GM18907 (cell line): ENCODE results near the gene ANKRD40CL.
"Not testable (repeated sequence)": the region's sequence is repeated elsewhere in the genome, so short reads cannot be mapped to it uniquely, and the experiment has no call there.

Experiments
- ATAC-seq: cut with Tn5 transposase; IDR thresholded peaks from one replicate; pipeline ENCODE4 v1.9.1; 2021; ENCODE audit warnings: mild to moderate bottlenecking, moderate library complexity; ENCODE audit not compliant: unreplicated experiment

Gene ANKRD40CL

DNA sequence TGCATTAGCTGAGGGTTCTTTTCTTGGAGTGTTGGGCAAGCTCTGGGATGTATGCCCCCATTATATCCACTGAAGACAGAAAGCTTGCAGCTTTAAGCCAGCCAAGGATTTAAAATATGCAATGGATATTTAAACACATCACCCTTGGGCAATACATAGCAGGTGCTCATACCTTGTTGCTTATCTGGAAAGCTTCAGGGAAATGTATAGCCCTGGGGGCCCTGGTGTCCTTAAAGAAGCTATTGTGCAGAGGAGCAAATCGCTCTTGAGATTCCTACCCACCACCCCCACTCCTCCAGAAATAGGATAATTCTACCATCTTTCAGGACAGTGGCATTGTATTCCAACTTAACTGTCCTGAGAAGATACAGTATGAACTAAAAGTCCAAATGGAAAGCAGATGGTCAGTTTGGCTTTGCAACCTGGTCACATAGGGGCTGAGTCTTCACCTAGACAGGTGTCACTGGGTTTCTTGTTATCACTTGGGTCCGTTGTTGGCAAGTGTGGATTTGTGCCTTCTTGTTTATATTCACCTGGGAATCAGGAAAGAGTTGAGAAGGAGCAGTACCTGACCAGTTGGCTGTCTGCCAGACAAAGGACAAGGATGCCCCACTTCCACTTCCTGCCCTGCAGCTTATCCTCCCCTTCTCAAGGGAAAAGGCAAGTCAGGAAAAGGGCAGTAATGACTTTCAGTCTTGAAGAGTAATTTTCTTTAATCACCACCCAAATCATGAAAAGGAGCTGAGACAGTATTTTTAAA is 3.4 kb downstream of the ANKRD40CL start:
- no peak for ATAC-seq

DNA sequence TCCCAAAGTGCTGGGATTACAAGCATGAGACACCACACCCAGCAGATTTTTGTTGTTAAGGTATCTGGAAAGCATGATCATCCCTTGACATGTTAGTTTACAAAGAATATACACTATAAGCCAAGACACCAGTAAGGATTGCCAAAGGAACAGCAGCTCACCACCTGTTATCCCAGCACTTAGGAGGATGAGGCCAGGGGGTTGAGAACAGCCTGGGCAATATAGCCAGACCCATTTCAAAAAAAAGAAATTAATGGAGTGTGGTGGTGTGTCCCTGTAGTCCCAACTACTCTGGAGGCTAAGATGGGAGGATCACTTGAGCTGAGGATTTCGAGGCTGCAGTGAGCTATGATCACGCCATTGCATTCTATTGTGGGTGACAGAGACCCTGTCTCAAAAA is 5.1 kb downstream of the ANKRD40CL start:
- no peak for ATAC-seq

DNA sequence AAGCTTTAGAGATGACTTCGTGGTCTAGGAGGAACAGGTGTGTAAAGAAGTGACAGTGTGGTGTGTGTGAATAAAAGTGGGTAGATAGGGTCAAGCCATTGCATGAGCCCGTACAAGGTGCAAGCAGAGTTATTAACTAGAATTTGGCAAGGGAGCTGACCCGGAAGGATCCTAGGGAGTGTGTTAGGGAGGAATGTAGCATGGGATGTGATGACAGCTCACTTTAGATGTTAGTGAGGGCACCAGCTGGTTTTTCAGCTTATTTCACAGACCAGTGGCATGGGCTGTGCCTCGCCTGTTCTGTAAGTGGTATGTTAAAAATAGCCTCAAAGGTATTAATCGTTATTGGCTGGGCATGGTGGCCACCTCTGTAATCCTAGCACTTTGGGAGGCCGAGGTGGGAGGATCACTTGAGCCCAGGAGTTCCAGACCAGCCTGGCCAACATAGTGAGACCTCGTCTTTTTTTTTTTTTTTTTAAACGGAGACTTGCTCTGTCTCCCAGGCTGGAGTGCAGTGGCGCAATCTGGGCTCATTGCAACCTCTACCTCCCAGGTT is 8.3 kb downstream of the ANKRD40CL start:
- ATAC-seq = no peak

DNA sequence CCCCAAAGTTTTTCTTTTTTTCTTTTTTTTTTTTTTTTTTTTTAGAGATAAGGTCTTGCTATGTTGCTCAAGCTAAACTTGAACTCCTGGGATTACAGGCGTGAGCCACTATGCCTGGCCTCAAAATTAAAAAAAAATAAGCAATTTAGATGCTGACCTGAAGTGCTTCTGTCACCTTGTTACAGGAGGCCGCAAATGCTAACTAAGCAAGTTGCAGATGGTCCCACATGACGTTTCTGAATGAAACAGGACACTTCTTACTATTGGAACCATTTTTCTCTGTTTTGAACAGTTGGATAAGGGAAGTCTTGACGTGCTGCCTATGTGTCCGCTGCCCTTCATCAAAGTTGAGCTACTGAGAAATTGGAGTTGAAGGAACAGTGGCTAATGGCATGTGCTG is 8.8 kb downstream of the ANKRD40CL start:
- no peak for ATAC-seq

DNA sequence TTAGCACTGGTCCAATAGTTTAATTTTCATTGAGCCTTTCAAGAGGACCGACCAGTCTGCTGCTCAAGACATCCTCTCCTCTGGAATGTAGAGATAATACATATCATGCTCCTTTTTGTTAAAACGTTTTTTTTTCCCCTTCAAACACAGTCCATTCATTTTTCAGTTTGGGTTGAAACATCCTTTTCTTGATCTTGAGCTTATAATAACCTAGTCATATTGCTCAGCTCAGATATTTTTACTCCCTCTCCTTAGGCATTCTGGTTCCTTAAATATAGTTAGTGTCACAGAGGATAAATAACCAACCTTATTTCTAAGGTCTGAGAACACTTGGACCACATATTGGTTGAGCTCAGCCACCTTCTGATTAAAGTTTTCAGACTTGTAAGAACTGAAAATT is 12.8 kb downstream of the ANKRD40CL start:
- ATAC-seq = no peak

DNA sequence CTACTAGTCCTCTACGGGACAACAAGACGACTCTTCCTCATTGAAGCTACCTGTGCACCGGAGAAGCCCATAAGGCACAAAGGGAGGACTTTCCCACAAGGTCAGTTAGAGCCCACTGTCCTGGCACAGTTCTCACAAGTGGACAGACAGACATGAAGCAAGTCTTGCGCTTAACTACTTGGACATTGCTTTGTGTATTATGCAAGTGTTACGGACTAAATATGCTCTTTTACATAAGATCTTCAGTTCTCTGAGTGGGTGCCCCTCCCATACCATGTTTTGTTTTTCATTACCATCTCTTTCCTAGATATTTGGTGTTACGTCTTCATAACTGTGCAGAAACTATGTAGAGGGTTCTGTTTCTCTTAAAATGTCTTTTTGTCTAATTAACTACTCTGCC is 18.1 kb downstream of the ANKRD40CL start:
- no peak for ATAC-seq

DNA sequence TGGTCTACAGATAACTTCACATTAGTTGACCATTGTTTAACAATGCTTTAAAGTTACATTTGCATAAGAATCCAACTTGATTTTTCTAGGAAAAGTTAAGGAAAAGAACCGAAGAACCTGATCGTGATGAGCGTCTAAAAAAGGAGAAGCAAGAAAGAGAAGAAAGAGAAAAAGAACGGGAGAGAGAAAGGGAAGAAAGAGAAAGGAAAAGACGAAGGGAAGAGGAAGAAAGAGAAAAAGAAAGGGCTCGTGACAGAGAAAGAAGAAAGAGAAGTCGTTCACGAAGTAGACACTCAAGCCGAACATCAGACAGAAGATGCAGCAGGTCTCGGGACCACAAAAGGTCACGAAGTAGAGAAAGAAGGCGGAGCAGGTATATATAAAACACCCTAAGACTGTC is 21.7 kb downstream of the ANKRD40CL start:
- ATAC-seq = no peak

DNA sequence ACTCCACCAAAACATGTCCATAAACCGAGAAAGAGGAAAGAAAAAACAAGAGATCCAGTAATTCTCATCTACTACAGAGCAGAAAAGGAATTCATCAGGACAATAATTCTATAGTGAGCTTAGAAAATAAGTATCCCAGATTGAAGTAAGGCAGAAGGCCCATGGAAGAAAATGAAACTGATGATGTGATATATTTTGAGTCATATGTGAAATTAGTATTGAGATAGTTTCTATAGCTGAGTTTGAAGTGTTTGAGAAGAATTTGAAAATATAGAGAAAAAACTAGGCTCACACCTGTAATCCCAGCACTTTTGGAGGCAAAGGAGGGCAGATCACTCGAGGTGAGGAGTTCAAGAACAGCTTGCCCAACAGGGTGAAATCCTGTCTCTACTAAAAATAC is 28.2 kb downstream of the ANKRD40CL start:
- ATAC-seq = no peak

DNA sequence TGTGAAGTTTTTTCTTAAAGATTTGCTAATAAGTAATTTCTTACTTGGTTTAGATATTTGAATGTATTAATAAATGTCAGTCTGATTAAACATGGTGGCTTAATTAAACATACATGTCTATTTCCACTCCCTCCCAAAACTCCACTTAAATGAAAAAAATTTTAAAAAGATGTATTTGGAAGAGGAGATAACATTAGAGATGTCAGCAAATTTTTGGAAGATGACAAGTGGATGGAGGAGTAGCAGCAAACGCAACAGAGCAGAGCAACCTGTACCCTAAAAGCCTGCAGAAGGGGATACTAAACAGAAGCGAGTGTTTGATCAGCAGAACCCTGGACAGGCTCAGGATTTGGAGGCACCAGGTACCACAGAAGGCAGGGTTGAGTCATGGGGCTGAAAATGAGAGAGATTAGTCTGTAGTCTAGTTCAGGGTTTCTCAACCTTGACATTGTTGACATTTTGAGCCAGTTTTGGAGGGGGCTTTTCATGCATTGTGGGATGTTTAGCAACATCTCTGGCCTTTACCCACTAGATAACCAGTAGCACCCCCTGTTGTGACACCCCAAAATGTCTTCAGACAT is 30.1 kb downstream of the ANKRD40CL start:
- no peak for ATAC-seq

DNA sequence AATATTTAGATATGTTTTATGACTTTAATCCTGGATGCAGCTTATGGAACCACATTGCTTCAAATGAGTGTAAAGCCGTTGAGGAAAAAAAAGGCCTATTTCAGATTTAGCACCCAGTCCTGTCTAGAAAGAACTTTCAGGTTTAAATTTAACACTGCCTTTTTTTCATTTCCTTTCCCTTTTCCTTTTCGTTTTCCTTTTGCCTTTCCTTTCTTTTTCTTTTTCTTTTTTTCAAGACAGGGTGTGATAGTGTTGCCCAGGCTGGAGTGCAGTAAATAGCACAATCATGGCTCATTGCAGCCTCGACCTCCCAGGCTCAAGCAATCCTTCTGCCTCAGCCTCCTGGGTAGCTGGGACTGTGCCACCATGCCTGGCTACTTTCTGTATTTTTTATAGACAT is 32.0 kb downstream of the ANKRD40CL start:
- no peak for ATAC-seq

DNA sequence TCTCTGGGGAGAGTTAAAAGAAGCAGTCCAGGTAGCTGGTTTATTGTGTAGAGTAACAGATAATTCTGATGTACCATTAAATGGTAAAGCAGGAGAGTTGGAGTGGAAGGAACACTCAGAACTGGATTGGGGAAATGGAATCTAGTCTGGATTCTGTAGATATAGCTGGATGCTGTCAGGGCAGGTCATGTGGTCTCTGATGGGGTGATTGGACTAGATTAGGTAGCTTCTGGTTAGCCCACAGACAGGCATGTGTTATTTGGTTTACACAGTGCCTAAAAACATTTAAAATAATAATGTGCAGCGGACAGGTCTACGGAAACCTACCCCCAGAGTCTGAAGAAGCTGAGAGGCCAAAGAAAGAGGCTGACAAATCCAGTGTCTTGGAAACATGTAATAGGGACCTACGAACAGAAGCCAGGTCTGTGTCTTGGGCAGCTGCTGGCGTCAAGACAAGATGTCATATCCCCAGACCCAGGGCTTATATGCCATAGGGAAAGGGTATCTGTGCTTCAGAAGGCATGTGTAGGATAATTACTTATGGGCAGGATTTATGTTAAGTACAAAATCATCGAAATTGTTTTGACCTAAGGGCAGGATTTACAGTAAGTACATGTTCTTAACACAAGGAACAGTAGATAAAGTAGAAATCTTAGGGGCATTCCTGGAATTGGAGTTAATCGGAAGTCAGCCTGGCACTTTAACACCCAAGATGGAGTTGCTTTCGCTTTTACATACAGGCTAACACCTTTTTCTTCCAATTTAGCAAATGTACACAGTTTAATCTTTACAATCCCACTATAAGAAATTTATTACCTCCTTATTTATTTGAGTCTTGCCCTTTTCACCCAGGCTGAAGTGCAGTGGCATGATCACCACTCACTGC is 35.5 kb downstream of the ANKRD40CL start:
- no peak for ATAC-seq

DNA sequence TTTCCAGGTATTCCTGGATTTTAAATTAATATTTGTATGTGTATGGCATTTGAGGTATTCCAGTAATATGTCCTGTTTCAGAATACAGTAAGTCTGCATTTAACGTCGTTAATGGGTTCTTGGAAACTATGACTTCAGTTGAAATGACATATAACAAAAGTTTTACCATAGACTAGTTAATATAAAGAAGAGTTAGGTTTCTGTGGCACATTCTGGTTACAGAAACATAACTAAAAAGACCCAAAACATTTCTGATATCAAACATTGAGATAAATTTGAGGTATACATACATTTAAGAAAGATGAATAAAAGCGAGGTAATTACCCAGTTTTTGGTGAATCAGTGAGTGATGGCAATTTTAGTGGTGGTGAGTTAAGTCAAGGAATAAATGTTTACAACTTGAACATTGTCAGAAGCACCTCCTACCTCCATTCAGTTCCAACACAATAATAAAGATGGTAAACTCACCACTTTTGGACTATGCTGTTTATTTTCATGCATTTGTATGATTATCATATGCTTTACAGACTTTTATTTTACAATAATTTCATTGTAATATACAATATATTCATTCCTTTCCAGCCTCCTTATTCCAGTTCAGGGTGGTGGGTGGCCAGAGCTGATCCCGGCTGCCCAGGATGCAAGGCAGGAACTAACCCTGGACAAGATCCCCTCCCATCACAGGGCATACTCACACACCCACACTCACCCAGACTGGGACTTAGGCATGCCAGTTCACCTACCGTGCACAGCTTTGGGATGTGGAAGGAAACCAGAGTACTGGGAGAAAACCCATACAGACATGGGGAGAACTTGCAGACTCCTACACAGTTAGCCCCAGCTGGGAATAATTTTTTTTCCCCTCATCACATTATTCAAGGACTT is 38.2 kb downstream of the ANKRD40CL start:
- ATAC-seq = no peak

DNA sequence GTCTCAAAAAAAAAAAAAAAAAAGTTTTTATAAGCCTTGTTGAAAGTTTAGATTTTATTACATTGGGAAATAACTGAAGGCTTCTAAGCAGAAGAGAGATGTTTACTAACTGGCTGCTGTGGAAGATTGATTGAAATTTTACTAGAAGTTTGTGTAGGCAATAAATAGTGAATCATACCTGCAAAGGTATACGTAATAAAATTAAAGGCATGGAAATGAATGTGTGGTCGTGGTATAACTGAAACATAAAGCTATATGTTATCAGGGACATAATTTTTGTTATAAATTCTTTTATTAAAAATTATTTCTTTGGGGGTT is 39.2 kb downstream of the ANKRD40CL start:
- no peak for ATAC-seq

DNA sequence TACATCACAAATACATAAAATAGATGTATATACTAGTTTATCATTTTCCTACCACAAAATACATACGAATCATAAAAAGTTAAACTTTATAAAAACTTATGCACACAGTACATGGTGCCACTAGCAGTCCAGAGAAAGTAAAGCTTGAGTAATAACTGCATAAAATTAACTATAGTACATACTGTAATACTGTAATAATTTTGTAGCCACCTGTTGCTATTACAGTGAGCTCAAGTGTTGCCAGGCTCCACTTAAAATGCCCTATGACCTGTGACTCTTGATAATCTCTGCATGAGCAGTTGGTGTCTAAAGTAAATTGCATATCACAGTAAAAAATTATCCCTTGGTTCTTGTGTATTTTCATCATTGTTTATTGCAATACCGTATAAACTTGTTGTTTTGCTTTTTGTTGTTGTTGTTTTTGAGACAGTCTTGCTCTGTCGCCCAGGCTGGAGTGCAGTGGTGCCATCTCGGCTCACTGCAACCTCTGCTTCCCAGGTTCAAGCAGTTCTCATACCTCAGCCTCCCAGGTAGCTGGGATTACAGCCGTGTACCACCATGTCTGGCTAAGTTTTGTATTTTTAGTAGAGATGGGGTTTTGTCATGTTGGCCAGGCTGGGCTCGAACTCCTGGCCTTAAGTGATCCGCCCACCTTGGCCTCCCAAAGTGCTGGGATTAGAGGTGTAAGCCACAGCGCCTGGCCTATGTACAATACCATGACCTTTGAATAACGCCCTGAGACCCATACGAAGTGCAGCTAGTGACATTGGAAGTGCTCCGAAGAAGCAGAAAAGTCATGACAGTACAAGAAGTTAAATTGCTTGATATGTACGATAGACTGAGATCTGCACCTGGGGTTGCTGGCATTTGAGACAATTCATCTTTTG is 41.3 kb downstream of the ANKRD40CL start:
- no peak for ATAC-seq

DNA sequence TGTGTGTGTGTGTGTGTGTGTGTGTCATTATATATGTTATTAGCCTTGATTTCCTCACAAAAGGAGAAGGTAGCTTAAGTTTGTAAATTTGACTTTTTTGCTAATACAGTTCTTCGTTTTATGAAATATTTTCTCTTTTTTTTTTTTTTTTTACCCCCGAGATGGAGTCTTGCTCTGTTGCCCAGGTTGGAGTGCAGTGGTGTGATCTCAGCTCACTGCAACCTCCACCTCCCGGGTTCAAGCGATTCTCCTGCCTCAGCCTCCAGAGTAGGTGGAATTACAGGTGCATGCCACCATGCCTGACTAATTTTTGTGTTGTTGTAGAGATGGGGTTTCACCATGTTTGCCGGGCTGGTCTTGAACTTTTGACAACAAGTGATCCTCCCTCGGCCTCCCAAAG is 42.7 kb downstream of the ANKRD40CL start:
- not testable (repeated sequence) for ATAC-seq

DNA sequence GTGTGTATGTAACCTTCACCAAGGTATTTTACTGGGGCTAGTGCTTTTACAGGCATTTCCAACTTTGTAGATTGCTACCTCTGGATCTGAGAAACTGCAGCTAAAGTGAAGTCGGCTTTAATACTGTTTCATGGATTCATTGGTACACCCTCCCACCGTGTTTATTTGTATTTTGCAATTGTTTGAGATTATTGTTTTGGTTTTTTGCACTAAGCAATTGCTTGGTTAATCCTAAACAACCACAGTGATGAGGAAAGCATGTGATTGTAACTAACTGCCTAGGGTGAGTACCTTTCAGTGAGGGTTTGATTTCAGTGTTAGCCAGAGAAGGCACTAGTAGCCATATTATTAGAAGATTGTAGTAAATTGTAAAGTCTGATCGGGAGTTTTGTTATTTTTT is 44.6 kb downstream of the ANKRD40CL start:
- ATAC-seq = no peak

DNA sequence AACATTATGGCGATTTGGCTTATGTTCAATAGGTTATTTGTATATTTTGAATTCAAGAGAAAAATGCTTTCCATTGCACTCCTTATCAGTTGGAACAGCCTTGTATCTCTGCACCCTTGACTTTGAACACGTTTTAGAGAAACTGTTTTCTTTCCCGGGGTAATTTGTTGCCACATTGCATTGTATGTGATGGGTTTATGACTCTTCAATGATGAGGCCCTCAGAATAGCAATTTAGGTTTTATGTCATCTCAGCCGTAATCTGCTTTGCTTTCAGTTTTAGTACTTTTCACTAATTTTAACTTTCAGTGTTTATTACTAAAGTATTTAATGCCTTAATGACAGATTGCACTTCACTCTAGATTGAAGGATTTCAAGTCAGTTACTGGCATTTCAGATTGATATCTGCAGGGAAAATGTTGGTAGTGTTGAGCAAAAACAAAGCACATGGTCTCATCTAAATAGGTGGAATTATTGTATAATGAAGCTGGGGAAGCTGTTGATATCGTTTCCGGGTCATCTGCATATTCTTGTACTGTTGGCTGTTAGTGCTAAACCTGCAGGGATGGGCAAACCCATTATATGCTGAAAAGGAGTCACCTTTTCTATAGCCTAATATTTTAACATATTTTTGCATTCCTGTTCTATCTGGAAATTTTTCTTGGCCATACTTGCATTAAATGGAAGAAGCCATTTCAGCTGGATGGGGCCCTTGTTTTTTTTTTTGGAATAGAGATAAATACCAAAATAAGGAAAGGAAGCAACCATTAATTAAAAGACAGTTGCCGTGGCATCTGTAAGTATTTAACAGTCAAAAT is 45.9 kb downstream of the ANKRD40CL start:
- no peak for ATAC-seq

DNA sequence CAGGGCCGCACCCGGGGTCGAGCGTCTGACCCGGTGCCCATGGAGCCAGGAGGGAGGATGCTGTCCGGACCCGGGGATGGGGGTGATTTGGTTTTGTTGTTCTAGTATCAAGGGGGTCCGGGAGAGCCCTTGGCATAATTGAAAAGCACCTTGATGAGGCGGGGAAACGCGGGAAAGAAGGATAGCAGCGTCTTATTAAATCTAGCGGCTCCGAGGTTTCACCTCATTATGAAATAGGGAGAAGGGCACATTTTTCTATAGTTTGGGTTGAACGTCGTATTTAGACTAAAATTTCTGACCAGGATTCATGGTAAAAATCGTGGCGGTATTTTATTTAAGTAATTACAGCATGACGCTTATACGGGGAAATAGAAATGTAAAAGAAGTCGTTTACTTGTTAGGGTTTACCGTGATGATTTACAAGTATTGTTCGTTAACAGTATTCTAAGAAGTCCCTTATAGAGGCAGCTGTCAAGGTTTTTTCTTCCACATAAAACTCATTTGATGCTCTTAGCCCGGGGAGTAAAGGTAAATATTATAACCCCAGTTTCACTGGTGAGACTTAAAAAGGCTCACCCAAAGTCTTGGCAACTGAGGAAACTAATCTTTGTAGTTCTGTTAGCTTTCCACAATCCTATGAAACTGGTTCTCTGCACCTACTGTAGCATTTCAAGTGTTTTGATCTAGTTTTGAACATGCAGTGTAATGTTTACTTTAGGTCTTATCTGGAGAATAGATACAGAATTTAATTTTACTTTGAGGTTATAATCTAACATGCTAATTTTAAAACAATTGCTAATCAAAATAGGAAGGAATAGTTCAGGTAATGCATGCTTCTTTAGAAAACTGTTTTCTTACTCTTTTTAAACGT is 47.2 kb downstream of the ANKRD40CL start:
- no peak for ATAC-seq
